ENCODE data around the gene TOR4A. TPM values are rescaled to one million over a fixed set of nuclear protein-coding genes. Genes with fewer than 3 reads are reported as not detected.
A peak's percentile ranks its signal among the peaks of the same experiment; 100 is the strongest.

TOR4A gene
- total RNA-seq, 1 experiment from 2014 or later, result 37.1 TPM

GRCh38 chr9:137313956-137314560 lies 36.5 kb downstream of the TOR4A start:
- POLR2A ChIA-PET, result interaction anchor here (0.6 kb wide), 1 partner anchor 101 kb away, joined by 3 read pairs; no protein-coding TSS in a partner anchor
- H3K4me1 ChIP-seq (ENCODE audit: control insufficient read depth, insufficient read depth, low read length), result no peaks in the 10 kb centered on the region; the same call in 1 of the 2 replicates
- H3K4me3 ChIP-seq (ENCODE audit: low read depth in 2 of 2, low read length in 2 of 2), result no peak overlapping the region
- no peak for TF ChIP-seq POLR2AphosphoS5 (IDR thresholded peaks at IDR 0.05; ENCODE audit: low read depth, low read length)
- TF ChIP-seq TCF7L2 (IDR thresholded peaks at IDR 0.05; ENCODE audit: low read depth, low read length), result no peak
- TF ChIP-seq, protein P1, sequence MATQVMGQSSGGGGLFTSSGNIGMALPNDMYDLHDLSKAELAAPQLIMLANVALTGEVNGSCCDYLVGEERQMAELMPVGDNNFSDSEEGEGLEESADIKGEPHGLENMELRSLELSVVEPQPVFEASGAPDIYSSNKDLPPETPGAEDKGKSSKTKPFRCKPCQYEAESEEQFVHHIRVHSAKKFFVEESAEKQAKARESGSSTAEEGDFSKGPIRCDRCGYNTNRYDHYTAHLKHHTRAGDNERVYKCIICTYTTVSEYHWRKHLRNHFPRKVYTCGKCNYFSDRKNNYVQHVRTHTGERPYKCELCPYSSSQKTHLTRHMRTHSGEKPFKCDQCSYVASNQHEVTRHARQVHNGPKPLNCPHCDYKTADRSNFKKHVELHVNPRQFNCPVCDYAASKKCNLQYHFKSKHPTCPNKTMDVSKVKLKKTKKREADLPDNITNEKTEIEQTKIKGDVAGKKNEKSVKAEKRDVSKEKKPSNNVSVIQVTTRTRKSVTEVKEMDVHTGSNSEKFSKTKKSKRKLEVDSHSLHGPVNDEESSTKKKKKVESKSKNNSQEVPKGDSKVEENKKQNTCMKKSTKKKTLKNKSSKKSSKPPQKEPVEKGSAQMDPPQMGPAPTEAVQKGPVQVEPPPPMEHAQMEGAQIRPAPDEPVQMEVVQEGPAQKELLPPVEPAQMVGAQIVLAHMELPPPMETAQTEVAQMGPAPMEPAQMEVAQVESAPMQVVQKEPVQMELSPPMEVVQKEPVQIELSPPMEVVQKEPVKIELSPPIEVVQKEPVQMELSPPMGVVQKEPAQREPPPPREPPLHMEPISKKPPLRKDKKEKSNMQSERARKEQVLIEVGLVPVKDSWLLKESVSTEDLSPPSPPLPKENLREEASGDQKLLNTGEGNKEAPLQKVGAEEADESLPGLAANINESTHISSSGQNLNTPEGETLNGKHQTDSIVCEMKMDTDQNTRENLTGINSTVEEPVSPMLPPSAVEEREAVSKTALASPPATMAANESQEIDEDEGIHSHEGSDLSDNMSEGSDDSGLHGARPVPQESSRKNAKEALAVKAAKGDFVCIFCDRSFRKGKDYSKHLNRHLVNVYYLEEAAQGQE (IDR thresholded peaks at IDR 0.05; ENCODE audit: insufficient read depth in 1 of 2, low read depth in 2 of 2, low read length in 1 of 2), result no peak
- TF ChIP-seq CTCF (IDR thresholded peaks at IDR 0.05), result no peak
- no peak for TF ChIP-seq SIN3A (IDR thresholded peaks at IDR 0.05; ENCODE audit: borderline replicate concordance, insufficient read depth, low read depth, low read length)
- BruUV-seq (replicated peaks), result no TSS peak
- no peaks in the 10 kb centered on the region for H3K27me3 ChIP-seq (ENCODE audit: control insufficient read depth, insufficient read depth, low read length)
- CTCF ChIA-PET, result interaction anchor here (0.6 kb wide), 1 partner anchor 80 kb away, joined by 3 read pairs; no protein-coding TSS in a partner anchor
- no peak overlapping the region for H3K27ac ChIP-seq (ENCODE audit: low read length)
- no peaks in the 10 kb centered on the region for H3K9me3 ChIP-seq (ENCODE audit: control insufficient read depth, insufficient read depth, low read depth, low read length)
- intact Hi-C loops (cut with micrococcal nuclease; ENCODE audit: unreplicated experiment), result no loop called here
- in situ Hi-C loops (cut with HindIII; ENCODE audit: low pct_unique_long_range_greater_than_20kb, low sequenced_read_pairs), result no loop called here
- ATAC-seq, result no peak
- H3K36me3 ChIP-seq (ENCODE audit: control insufficient read depth, insufficient read depth, low read length), result no peaks in the 10 kb centered on the region
- no peak for DNase-seq (ENCODE audit: low read depth, low spot score)

- no peaks in the 10 kb centered on the region; the same call in 1 of the 2 replicates for H3K4me1 ChIP-seq (ENCODE audit: control insufficient read depth, insufficient read depth, low read length)
- TF ChIP-seq POLR2AphosphoS5 (IDR thresholded peaks at IDR 0.05; ENCODE audit: low read depth, low read length), result no peak
- TF ChIP-seq, protein P1 (IDR thresholded peaks at IDR 0.05; ENCODE audit: insufficient read depth in 1 of 2, low read depth in 2 of 2, low read length in 1 of 2), result no peak
- no peak for TF ChIP-seq SIN3A (IDR thresholded peaks at IDR 0.05; ENCODE audit: borderline replicate concordance, insufficient read depth, low read depth, low read length)
- no peak for TF ChIP-seq CTCF (IDR thresholded peaks at IDR 0.05)
- no peak for TF ChIP-seq TCF7L2 (IDR thresholded peaks at IDR 0.05; ENCODE audit: low read depth, low read length)
- no peak for DNase-seq (ENCODE audit: low read depth, low spot score)
- H3K27ac ChIP-seq (ENCODE audit: low read length), result peak overlapping the region; percentile 66; the same call in 1 of the 2 replicates
- H3K27me3 ChIP-seq (ENCODE audit: control insufficient read depth, insufficient read depth, low read length), result no peaks in the 10 kb centered on the region
- POLR2A ChIA-PET, result interaction anchor here (0.6 kb wide), 1 partner anchor 70 kb away, joined by 4 read pairs; no protein-coding TSS in a partner anchor
- no TSS peak for BruUV-seq (replicated peaks)
- H3K4me3 ChIP-seq (ENCODE audit: low read depth in 2 of 2, low read length in 2 of 2), result no peak overlapping the region
- CTCF ChIA-PET, result interaction anchor here (0.5 to 0.6 kb wide), 2 partner anchors 79 to 108 kb away, joined by 3 to 4 read pairs; partner anchors contain the start of gene EXD3
- no peaks in the 10 kb centered on the region for H3K9me3 ChIP-seq (ENCODE audit: control insufficient read depth, insufficient read depth, low read depth, low read length)
- intact Hi-C loops (cut with micrococcal nuclease; ENCODE audit: unreplicated experiment), result no loop called here
- H3K36me3 ChIP-seq (ENCODE audit: control insufficient read depth, insufficient read depth, low read length), result no peaks in the 10 kb centered on the region
- ATAC-seq, result no peak
- in situ Hi-C loops (cut with HindIII; ENCODE audit: low pct_unique_long_range_greater_than_20kb, low sequenced_read_pairs), result no loop called here
Measured at GRCh38 chr9:137314561-137315560, 37.3 kb downstream of the TOR4A start.
